NCI-H2107 treated with DMSO at 0.1 percent for 48 hours (cell line): Measurements from ENCODE around the gene ZMYND10.

Experiments used
- DNase-seq: peaks from one replicate; lab custom pipeline; 2025; ENCODE audit not compliant: unreplicated experiment; lab: John Stamatoyannopoulos, UW

Gene ZMYND10

DNA sequence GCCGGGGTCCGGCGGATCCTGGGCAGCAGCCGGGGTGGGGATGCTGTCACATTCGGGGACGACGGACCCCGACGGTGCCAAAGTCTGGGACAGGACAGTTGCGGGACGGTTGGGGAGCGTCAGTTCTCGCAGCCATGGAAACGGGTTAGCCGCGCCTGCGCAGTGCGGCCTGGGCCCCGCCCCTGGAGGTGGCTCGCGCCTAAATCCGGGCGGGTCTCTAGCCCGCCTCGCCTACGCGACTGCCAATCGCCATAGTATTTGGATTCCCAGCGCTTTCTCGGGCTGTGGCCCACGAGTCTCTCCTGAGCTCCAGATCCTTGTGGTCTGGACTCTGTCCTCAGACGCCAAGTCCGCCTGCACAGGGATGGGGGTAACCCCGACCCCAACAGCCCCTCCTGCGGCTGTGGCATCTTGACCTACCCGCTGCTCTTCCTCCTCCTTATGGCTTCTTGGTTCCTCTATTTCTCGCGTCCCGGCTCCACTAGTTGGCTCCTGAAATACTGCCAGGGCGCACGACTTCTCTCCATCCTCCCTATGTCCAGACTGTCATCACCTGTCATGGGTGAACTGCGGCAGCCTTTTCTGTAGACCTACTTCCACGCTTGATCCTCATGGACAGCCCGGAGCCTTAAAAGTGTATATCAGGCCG, at the start of gene ZMYND10:
Gene ZMYND10 (minus strand): TSS at position 147 of the 649 bp plus-strand sequence. CDS start 153 bp downstream, outside the sequence.
- DNase-seq = no peak

DNA sequence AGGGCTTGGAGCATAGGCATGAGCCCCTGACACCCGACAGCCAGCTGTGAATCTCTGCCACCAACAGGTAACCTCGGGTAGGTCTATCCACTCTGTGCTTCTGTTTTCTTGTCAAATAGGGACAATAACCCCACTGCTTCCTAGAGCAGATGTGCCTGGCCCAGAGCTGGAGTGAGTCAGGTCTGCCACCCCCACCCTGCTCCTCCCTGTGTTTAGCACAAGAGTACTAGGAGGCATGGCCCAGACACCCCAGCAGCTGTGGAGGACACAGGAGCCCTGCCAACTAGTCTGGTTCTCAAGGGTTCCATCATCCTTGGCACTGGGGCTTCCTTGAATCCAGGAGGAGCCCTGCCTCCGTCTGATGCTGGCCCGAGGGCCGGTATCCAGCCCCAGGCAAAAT, 47.5 kb upstream of the ZMYND10 start:
- no peak for DNase-seq

DNA sequence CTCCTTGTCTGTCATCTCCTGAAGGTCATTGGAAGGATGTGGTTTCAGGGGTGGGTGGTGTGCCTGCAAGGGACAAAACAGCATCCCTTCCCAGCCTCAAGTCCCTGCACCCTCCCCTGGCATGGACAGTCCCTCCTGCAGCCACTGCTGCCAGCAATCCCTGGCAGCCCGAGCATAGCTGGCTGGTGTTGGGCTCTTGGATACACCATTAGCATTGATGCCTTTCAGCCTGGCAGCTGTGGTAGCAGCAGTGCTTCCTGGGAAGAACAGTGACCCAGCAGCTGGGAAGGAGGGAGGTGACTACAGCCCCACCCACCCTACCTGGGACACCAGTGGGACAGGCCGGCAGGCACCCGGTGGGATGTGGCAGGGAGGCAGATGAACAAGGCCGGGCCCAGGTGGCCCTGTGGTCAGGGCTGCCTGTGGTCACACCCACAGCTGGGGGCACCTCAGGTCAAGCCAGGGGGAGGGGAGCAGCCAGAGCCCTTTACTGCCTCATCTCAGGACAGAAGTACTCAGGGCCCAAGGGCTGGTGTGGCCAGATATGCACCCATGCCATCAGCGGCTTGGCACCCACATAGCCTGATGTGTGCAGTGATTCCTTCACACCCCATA, 46.7 kb upstream of the ZMYND10 start:
- no peak for DNase-seq

DNA sequence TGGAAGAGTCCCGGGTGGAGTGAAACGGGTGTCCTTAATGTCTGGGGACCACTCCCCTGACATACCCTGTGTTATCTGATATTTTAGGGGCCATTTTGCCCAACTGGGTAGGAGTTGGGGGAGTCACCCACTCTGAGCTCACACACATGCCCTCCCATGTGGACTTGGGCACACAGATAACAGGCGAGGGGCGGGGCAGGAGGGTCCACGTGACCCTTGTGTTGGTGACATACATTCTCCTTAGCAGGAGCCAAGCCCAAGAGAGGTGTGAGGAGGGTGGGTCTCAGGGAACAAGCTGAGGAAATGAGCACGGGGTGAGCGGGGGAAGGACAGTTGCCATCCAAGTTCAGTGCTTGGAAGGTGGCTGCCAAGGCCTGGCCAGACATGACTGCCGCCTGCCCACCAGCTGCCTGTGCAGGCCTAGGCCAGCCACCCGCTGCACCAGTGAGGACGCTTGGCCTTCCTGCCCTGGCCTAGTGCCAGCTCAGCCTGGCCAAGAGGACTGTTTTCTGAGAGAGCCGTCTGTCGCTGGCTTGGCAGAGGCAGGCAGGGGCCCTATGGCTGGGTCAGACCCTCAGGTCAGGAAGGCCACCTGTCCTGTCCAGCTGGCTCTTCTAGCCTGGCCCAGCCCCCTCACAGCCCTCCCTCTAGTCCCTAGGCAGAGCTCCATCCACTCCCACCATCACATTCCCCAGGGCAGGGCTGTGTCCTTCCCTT, 45.1 kb upstream of the ZMYND10 start:
- no peak for DNase-seq

DNA sequence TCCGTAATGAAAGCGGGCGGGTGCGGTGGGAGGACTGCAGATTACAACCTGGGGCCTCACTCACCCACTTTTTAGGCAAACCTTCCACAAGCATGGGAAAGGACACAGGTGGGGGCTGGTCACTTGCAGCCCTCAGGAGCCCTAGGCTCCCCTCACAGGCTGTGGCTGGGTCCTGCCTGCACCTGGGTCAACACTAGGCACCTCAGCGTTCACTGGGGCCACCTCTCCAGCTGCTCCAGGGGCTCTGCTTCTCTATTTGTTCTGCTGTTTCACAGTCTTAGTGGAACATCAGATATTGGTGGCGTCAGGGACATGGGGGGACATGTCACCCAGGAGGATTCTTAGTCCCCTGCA, 43.9 kb upstream of the ZMYND10 start:
- DNase-seq = no peak

DNA sequence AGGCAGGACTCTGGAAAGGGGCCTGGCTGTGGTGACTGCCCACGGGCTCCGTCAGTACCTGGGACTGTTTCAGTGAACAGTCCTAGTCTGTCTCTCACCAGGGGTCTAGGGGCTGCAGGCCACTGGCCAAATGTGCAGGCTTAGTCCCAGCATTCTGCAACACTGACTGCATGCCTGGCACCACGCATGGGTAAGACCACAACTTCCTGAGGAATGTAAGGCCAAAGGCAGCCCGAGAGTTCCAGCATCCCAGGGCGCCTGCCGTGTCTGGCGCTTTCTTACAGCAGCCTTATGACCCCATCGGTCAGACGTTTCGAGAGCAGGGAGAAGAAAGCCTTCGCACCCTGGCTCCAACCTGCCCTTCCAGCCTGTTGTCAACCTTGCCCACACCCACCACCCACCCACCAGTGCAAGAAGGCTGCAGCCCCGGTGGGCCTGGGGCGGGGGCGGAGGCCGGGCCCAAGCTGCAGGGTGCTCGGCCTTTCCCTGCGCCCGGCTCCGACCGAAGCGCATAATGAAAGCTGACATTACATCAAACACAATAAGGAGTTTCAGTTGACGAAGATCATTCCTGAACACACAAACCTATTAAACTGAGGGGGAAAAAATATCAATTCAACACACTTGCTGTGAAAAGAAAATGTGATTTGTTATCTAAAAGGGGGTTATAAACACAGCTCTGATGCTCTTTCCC, 43.3 kb upstream of the ZMYND10 start:
- DNase-seq = no peak

DNA sequence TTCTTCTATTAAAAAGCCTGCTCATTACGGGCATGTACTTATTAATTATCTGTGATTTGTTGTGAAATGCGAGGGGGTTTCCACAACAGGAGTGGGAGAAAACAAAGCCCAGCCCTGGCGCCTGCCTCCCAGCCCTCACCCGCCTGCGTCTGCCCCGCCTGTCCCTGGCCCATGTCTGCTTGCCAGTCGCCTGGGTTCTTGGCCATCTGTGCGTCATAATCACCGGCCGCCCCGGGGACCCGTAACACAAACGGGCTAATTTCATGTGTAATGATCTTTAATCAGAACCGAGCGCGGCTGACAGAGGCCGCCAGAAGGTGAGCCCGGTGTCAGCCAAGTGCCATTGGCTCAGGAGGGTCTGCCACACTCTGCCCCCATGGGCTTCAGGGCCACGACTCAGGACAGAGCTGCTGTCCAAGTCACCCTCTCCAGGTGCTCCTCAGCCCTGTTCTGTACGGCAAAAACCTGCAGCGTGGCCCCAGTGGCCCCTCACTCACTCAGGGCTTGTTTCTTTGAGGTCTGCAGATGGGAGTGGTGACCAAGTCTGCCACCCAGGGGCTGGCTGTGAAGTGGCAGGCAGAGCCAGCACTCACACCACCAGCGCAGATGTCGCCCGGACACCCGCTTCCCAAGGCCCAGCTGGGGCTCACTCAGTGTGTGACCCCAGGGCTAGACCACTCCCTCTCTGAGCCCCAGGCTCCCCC, 42.6 kb upstream of the ZMYND10 start:
- DNase-seq = no peak

DNA sequence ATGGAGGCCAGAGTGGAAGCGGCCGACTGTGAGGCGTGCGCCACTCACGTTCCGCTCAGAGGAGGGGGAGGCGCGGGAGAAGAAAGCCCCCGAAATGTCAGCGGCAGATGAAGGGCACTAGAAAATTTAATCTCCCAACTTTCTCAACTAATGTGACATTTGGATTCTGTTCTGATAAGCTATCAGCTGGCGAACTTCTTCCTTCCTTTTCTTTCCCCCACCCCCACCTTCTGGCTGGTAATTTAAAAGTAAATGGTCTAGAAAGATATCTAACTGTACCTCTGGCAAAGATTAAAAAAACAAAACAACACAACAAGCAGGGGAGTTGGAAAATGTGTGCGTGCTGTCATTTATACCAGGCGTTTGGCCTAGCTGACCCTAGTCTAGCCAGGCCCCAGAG, 40.2 kb upstream of the ZMYND10 start:
- DNase-seq = no peak

DNA sequence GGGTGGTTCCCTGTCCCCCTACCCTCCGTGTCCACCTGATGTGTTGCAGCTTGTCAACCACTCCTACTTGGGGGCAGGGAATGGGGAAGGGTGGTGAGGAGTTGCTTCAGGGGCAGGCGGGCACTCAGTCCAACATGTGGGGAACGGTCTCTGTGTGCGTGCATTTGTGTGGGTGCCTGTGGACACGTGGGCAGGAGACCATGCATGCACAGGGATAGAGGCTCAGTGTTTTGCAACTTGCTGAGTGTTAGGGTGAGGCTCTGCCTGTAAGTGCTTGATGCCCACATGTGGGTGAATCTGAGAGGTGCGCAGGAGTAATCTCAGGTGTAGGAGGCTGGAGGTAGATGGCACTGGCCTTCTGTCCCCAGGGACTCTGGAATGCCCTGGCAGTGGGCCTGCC, 38.2 kb upstream of the ZMYND10 start:
- no peak for DNase-seq

DNA sequence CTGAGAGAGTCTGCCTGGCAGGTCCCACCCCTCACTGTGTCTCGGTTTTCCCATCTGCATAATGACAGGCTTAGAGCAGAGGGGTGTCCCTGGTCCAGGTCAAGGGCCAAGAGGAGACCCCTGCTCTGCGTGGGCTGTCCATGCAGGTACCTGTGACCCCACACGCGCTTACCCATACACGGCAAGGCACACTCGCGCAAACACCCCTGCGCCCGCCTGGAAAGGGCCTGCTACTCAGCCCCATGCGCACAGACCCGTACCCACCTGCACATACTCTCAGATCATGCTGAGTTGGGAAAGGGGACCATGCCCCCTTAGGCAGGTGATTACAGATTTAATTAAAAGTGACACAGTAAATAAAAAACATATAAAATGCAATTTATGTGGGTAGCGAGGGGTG, 37.2 kb upstream of the ZMYND10 start:
- no peak for DNase-seq

DNA sequence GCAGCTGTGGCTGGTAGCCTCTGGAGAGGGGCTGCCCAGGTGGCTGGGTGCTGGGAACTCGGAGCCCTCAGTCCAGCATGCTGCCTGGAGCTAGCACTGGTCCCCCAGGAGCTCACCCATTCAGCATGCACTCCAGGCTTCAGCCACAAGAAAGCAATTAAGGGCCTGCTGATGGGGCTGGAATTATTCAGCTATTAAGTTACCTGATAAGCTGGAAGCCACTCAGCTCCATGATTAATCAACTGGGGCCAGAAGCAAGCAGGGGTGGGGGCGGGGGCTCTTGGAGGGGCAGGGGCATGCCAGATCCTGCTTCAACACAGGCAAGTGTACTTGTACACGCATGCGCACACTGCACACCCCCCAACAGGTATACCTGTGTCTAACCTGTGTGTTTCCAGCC, 35.9 kb upstream of the ZMYND10 start:
- DNase-seq = peak; percentile 87

DNA sequence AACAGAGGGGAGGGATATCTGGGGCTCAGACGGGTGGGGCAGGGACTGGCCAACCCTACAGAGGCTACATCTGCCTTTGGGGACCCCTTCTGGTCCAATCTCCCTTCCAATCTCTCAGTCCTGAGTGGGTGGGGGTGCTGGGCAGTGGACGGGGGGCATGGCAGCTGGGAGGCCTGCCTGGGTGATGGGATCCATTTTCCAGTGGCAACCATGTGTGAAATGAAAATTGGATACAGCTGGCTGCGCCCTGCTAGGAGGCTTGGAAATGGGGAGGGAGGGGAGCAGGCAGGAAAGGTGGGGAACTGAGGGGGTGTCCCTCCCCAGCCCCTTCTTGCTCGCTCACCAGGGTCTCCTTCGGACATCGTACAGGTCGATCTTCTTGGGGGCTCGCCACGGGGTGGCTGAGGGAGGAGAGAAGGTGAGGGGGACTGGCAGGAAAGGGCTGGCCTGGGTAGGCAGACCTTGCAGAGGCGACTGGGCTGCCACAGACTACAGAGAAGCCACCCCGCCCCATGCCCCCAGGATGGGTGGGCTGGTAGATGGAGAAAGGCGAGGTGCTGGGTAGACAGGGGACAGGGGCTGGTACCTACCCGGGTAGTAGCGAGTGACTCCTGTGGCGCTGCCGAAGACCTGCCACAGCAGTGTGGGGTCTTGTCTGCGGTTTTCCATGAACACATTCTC, 35.0 kb upstream of the ZMYND10 start:
- DNase-seq = peak; percentile 28

DNA sequence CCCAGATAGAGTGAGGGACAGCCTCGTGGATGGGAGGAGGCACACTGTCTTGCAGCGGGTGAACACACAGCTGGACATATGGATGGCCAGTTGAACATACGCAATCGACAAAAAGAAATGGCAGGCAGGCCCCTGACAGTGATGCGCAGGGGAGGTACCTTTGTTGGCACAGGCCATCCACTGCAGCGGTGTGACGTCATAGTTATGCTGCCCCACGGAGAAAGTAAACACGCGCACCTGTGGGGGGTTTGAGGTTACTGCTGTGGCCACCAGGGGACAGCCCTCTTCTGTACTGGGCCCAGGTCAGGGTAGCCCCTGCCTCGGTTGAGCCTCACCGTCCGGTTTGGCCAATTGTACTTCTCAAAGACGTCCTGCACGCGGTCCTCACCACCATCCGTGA, 33.2 kb upstream of the ZMYND10 start:
- no peak for DNase-seq

DNA sequence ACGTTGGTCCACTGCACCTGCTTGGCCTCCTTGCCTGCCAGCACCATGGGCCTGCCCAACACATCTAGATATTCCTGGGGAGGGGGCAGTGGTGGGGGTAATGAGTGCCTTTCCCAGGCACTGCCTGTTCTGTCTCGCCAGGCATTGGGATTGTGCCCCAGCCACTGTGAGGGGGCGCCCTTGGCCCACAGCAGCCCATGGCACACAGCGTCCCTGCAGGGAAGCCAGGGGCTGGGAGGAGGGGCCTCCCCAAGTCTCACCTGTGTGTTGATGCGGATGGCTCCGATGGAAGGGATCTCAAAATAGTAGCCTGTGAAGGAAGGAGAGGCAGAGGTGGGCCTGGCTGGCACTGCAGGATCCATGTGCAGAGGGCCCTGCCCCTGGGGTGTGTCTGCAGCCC, 32.5 kb upstream of the ZMYND10 start:
- no peak for DNase-seq

DNA sequence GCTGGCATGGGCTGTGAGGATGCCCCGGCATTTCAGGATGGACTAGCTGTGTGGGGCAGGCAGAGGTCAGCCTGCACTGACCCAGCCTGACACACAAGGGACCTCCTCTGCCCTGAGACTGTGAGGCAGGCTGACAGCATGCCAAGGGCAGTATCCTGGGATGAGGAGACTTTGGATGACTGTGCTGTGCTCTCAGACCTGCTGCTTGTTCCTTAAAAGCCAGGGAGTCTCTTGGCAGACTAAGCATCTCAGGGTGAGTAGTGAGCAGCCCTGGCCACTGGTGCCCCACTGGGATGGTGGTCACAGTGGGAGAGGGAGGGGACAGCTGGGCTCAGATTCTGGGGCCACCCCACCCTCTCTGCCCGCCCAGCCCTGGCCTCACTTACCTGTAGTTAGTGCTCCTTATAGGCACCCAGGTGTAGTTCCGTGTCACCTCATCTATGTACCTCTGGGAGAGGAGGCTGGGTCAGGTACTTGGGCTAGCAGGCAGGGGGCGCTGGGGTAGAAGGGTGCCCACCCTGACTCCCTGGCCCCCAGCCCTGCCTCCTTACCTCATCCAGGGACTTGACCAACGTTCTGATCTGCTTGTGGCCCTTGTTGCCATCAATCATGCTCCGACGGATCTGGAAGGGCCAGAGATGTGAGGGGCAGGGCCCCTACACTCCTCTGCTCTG, 29.9 kb upstream of the ZMYND10 start:
- DNase-seq = no peak

DNA sequence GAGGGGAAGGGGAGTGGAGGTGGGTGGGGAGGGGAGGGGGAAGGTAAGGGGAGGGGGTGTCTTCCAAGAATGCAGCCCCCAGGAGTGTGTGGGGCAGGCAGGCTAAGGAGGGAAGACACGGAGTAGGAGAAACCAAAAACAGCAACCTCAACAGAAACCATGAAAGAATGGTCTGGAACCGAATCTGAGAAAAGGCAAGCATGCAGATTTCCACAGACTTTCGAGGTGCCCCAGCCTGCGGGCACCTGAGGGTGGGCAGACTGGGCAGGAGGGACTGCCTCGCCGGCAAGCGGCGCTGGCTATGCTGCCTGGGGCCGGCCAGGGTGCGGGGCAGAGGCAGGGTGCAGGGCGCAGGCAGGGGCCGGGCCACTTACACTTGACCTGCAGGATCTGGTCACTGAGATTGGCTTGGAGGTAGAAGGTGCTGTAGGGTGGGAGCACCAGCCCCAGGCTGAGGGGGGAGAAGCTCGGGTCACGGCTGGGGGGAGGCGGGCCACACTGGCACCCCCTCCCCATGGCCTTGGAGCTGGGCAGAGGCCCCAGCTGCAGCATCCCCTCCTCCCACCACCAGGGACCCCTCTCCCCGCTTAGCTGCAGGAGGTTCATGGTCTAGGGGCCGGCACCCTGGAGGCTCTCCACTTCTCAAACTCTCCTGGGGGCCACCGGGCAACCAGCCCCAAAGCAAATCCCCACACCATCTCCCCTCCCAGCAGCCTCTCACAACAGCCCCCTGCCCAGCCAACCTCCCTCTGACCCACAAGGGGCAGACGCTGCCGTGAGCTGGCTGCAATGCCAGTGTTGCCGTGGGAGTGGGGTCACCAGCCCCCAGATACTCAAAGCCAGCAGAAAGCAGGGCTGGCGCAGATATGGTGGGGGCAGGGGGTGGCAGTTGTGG, 29.1 kb upstream of the ZMYND10 start:
- DNase-seq = no peak

DNA sequence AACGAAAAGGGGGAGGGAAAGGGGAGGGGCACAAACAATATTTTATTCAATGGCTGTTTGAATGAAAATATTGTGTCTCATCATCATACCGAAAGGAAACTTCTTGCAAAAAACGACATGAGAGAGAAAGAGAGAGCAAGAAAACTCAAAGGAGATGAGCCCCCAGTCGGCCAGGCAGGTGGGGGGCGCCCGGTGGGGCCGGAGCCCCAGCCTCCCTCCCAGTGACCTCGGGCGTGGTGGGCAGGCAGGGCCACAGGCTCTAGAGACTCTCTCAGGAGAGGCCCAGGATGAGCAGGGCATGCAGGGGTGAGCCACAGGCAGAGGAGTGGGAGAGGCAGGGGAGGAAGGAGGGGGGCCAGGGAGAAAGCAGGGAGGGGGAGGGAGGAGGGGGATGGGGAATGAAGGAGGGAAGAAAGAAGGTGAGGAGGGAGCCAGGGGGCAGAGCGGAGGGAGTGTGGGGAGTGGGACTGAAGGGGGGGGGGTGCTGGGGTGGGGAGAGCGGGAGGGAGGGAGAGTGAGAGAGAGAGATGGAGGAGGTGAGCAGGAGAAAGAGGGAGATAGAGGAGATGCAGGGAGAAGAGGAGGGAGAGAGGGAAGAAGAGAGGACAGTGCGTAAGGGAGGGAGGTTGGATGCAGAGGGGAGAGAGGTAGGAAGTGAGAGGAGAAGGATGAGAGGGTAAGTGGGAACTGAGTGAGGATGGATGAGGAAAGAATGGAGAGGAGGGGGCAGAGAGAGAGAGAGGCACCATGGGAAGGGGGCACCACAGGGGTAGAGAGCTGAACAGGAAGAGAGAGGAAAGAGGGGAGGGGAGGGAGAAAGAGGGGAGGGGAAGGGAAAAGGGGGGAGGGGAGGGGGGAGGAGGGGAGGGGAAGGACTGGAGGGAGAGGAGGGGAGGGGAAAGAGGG, 27.9 kb upstream of the ZMYND10 start:
- no peak for DNase-seq

DNA sequence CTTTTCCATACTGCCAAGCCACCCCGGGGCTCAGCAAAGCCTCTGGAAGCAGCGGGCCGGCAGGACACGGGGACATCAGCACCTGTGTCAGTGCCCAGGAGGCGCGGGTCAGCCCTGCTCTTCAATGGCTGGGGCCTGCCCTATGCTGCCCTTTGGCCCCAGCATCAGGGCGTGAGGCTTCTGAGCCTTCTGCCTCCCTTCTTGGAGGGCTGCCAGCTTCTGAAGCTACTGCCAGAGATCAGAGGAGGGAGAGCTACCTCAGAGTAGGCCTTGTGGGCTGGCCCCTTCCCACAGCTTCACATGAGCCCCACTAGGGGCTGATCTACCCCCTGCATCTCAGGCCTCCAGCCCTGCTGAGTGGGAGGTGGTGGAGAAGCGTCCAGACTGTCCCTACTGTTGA, 26.8 kb upstream of the ZMYND10 start:
- DNase-seq = no peak
